Neural cell (in vitro differentiated cells): ENCODE measurements around the gene FBLIM1. TPM values are rescaled to one million over a fixed set of nuclear protein-coding genes. Genes with fewer than 3 reads are reported as not detected.

Experiments used
- H2AFZ ChIP-seq: fragments of 200-600, 300-800 bp; sonication (generic), shearing (Covaris generic); 2 replicates; pipeline ENCODE4 v1.6.0; 2014; ENCODE audit warnings: low read depth, mild to moderate bottlenecking, antibody characterized with exemption, low read length, moderate library complexity
- H3F3A ChIP-seq: fragments of 200-600 bp; shearing (Covaris generic); 2 replicates; pipeline ENCODE4 v1.6.1; 2016; ENCODE audit warnings: mild to moderate bottlenecking, moderate library complexity, mixed read lengths, antibody characterized with exemption, low read length; ENCODE audit not compliant: insufficient read depth, poor library complexity, severe bottlenecking
- H3K27ac ChIP-seq: fragments of 200-600, 300-800 bp; sonication (generic), shearing (Covaris generic); 2 replicates; pipeline ENCODE4 v1.5.1; 2014; ENCODE audit warnings: mild to moderate bottlenecking, low read length, moderate library complexity
- H3K27me3 ChIP-seq: fragments of 300-800, 200-600 bp; sonication (generic), shearing (Covaris generic); 2 replicates; pipeline ENCODE4 v1.6.0; 2014; ENCODE audit warnings: mild to moderate bottlenecking, low read depth, low read length, moderate library complexity; ENCODE audit not compliant: insufficient read depth
- H3K36me3 ChIP-seq: fragments of 300-800, 200-600 bp; sonication (generic), shearing (Covaris generic); 2 replicates; pipeline ENCODE4 v1.5.1; 2014; ENCODE audit warnings: mild to moderate bottlenecking, antibody characterized with exemption, low read length, moderate library complexity; ENCODE audit not compliant: insufficient read depth
- H3K4me2 ChIP-seq: fragments of 300-800, 200-600 bp; sonication (generic), shearing (Covaris generic); 2 replicates; pipeline ENCODE4 v1.6.0; 2014; ENCODE audit warnings: mild to moderate bottlenecking, low read length
- H3K4me3 ChIP-seq: fragments of 300-800, 200-600 bp; sonication (generic), shearing (Covaris generic); 2 replicates; pipeline ENCODE4 v1.5.1; 2014; ENCODE audit warnings: mild to moderate bottlenecking, low read length, moderate library complexity
- H3K79me2 ChIP-seq: fragments of 200-600 bp; shearing (Covaris generic); replicated peaks from 2 replicates; pipeline ENCODE4 v1.6.0; 2014; ENCODE audit warnings: mild to moderate bottlenecking, low read length, moderate library complexity; ENCODE audit not compliant: insufficient read depth
- H3K9ac ChIP-seq: fragments of 300-800, 200-600 bp; sonication (generic), shearing (Covaris generic); 2 replicates; pipeline ENCODE4 v1.6.1; 2016; ENCODE audit warnings: mild to moderate bottlenecking, low read length, mixed read lengths
- H3K9me2 ChIP-seq: fragments of 200-600 bp; shearing (Covaris generic); 2 replicates; pipeline ENCODE4 v1.6.1; 2016; ENCODE audit warnings: mild to moderate bottlenecking, low read length, mixed read lengths; ENCODE audit not compliant: insufficient read depth
- H3K9me3 ChIP-seq: fragments of 200-600, 300-800 bp; sonication (generic), shearing (Covaris generic); 2 replicates; pipeline ENCODE4 v1.6.1; 2016; ENCODE audit warnings: mild to moderate bottlenecking, mixed run types, low read length, moderate library complexity, mixed read lengths
- H4K20me1 ChIP-seq: fragments of 200-600 bp; shearing (Covaris generic); 2 replicates; pipeline ENCODE4 v1.6.1; 2016; ENCODE audit warnings: mild to moderate bottlenecking, mixed run types; ENCODE audit not compliant: insufficient read depth
- EP300 ChIP-seq: fragments of 450-650 bp; conservative IDR thresholded peaks from 2 replicates; pipeline ENCODE4 v1.6.1; 2014; ENCODE audit warnings: antibody characterized with exemption, mild to moderate bottlenecking, moderate library complexity; ENCODE audit not compliant: poor library complexity, severe bottlenecking
- EZH2 ChIP-seq: fragments of 200-600, 300-800 bp; shearing (Covaris generic), sonication (generic); IDR thresholded peaks from 2 replicates; pipeline ENCODE4 v1.6.1; 2014; ENCODE audit warnings: antibody characterized with exemption, low read length, borderline replicate concordance, mild to moderate bottlenecking; ENCODE audit not compliant: insufficient read depth, poor library complexity, severe bottlenecking
- MXI1 ChIP-seq: fragments of 450-650 bp; conservative IDR thresholded peaks from 2 replicates; pipeline ENCODE4 v1.6.1; 2014; ENCODE audit warnings: antibody characterized with exemption, mild to moderate bottlenecking; ENCODE audit not compliant: poor library complexity, severe bottlenecking
- POLR2AphosphoS5 ChIP-seq: IDR thresholded peaks from 2 replicates; pipeline ENCODE4 v1.6.1; 2012
- RAD21 ChIP-seq: fragments of 450-650 bp; conservative IDR thresholded peaks from 2 replicates; pipeline ENCODE4 v1.6.1; 2014; ENCODE audit warnings: antibody characterized with exemption, mild to moderate bottlenecking, moderate library complexity
- SMC3 ChIP-seq: fragments of 450-650 bp; conservative IDR thresholded peaks from 2 replicates; pipeline ENCODE4 v1.6.1; 2014; ENCODE audit warnings: antibody characterized with exemption, mild to moderate bottlenecking, moderate library complexity; ENCODE audit not compliant: poor library complexity
- TAF1 ChIP-seq: IDR thresholded peaks from 2 replicates; pipeline ENCODE4 v1.6.1; 2012; ENCODE audit warnings: low read depth
- polyA plus RNA-seq: library from polyadenylated mRNA; depleted of rRNA; stranded (reverse); fragments of >200 nt; gene quantifications from 2 replicates; pipeline ENCODE4 v1.2.3, GENCODE V29; 2014
- TF ChIP-seq, protein P1 (sequence below): fragments of 450-650 bp; IDR thresholded peaks from 2 replicates; pipeline ENCODE4 v1.5.1; 2014; ENCODE audit warnings: antibody characterized with exemption, mild to moderate bottlenecking, moderate library complexity; ENCODE audit not compliant: poor library complexity, severe bottlenecking
- TF ChIP-seq, protein P2 (sequence below): IDR thresholded peaks from 2 replicates; pipeline ENCODE4 v1.6.1; 2012; ENCODE audit warnings: borderline replicate concordance

FBLIM1 gene
- polyA plus RNA-seq, 1 donor from 2014 or later = 24.9 TPM

DNA sequence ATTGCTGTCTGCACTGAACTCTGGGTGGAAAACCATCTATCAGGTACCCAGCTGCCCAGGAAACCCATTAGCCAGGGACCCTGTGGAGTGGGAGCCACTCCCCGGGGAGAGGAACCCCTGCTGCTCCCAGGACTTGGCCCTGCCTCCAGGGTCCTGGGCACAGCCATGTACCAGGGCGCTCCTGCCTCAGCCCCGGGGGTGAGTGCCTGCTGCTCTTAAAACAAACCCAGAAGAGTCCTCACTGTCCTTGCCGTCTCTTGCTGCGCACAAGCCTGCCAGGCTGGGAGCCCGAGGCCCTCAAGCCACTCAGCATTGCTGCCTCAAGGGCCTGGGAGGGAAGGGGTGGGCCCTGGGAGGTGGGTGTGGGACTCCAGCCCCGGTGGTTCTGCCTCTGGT, 25.9 kb upstream of the FBLIM1 start:
- Histone ChIP-seq H3K27ac (no peak overlapping the region), H3F3A (no peaks in the 10 kb centered on the region), H3K9me3 (no peaks in the 10 kb centered on the region), H3K79me2 (no peaks in the 10 kb centered on the region), H3K4me2 (no peak overlapping the region), H3K9ac (no peak overlapping the region), H3K27me3 (no peaks in the 10 kb centered on the region), H3K4me3 (no peak overlapping the region), H2AFZ (no peak overlapping the region), H4K20me1 (no peaks in the 10 kb centered on the region), H3K36me3 (no peaks in the 10 kb centered on the region), H3K9me2 (no peaks in the 10 kb centered on the region)
- TF ChIP-seq TAF1 = no peak
- TF ChIP-seq, protein P1, sequence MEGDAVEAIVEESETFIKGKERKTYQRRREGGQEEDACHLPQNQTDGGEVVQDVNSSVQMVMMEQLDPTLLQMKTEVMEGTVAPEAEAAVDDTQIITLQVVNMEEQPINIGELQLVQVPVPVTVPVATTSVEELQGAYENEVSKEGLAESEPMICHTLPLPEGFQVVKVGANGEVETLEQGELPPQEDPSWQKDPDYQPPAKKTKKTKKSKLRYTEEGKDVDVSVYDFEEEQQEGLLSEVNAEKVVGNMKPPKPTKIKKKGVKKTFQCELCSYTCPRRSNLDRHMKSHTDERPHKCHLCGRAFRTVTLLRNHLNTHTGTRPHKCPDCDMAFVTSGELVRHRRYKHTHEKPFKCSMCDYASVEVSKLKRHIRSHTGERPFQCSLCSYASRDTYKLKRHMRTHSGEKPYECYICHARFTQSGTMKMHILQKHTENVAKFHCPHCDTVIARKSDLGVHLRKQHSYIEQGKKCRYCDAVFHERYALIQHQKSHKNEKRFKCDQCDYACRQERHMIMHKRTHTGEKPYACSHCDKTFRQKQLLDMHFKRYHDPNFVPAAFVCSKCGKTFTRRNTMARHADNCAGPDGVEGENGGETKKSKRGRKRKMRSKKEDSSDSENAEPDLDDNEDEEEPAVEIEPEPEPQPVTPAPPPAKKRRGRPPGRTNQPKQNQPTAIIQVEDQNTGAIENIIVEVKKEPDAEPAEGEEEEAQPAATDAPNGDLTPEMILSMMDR = no peak
- TF ChIP-seq MXI1 = no peak
- TF ChIP-seq POLR2AphosphoS5 = no peak
- TF ChIP-seq RAD21 = no peak
- TF ChIP-seq, protein P2, sequence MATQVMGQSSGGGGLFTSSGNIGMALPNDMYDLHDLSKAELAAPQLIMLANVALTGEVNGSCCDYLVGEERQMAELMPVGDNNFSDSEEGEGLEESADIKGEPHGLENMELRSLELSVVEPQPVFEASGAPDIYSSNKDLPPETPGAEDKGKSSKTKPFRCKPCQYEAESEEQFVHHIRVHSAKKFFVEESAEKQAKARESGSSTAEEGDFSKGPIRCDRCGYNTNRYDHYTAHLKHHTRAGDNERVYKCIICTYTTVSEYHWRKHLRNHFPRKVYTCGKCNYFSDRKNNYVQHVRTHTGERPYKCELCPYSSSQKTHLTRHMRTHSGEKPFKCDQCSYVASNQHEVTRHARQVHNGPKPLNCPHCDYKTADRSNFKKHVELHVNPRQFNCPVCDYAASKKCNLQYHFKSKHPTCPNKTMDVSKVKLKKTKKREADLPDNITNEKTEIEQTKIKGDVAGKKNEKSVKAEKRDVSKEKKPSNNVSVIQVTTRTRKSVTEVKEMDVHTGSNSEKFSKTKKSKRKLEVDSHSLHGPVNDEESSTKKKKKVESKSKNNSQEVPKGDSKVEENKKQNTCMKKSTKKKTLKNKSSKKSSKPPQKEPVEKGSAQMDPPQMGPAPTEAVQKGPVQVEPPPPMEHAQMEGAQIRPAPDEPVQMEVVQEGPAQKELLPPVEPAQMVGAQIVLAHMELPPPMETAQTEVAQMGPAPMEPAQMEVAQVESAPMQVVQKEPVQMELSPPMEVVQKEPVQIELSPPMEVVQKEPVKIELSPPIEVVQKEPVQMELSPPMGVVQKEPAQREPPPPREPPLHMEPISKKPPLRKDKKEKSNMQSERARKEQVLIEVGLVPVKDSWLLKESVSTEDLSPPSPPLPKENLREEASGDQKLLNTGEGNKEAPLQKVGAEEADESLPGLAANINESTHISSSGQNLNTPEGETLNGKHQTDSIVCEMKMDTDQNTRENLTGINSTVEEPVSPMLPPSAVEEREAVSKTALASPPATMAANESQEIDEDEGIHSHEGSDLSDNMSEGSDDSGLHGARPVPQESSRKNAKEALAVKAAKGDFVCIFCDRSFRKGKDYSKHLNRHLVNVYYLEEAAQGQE = no peak
- TF ChIP-seq EP300 = no peak

DNA sequence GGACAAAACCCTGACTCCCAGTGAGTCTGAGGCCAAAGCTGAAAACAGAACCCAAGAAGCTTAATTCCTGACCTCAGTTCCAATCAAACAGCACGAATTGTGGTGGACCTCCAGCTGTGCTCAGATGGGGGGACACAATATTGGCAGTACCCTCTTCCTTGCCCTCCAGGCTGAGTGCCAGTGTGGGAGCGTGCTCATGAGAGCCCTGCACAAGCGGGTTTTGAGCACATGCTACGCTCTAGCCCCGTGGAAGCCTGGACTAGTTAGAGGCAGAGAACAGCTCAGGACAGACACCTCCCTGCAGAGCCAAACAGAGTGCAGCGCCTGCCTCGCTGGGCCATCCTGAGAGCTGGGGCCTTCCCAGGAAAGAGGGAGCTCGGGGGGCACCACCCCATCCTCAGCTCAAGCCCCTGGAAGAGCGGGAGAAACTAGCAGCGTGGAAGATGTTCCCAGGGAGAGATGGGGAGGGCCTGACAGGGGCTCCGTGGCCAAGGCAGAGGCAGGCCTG, 25.3 kb upstream of the FBLIM1 start:
- H2AFZ ChIP-seq = no peak overlapping the region
- H3K4me3 ChIP-seq = no peak overlapping the region
- no peak overlapping the region for H3K4me2 ChIP-seq
- H3K27ac ChIP-seq = no peak overlapping the region
- TF ChIP-seq RAD21 (no peak), EP300 (no peak), EZH2 (no peak), SMC3 (no peak), MXI1 (no peak), TAF1 (no peak), POLR2AphosphoS5 (no peak)
- TF ChIP-seq, protein P2 = no peak
- TF ChIP-seq, protein P1 = no peak
- H3K36me3 ChIP-seq = no peaks in the 10 kb centered on the region
- no peak overlapping the region for H3K9ac ChIP-seq
- no peaks in the 10 kb centered on the region for H3K9me3 ChIP-seq
- no peaks in the 10 kb centered on the region for H4K20me1 ChIP-seq
- no peaks in the 10 kb centered on the region for H3K79me2 ChIP-seq
- no peaks in the 10 kb centered on the region for H3K27me3 ChIP-seq
- H3F3A ChIP-seq = no peaks in the 10 kb centered on the region
- H3K9me2 ChIP-seq = no peaks in the 10 kb centered on the region
